BLaER1 (cell line): ENCODE measurements around the gene HDGF.

Experiments
- H3K27ac ChIP-seq: shearing (Covaris generic); formaldehyde crosslinking; 2 replicates; pipeline ENCODE4 v1.8.1; 2022
- H3K27me3 ChIP-seq: shearing (Covaris generic); formaldehyde crosslinking; 2 replicates; pipeline ENCODE4 v1.8.1; 2022
- H3K36me3 ChIP-seq: shearing (Covaris generic); formaldehyde crosslinking; 2 replicates; pipeline ENCODE4 v1.8.1; 2022
- H3K4me1 ChIP-seq: shearing (Covaris generic); formaldehyde crosslinking; 2 replicates; pipeline ENCODE4 v1.8.1; 2022
- H3K4me2 ChIP-seq: shearing (Covaris generic); formaldehyde crosslinking; 2 replicates; pipeline ENCODE4 v1.8.1; 2022
- H3K4me3 ChIP-seq: shearing (Covaris generic); formaldehyde crosslinking; 2 replicates; pipeline ENCODE4 v1.8.1; 2022
- H3K9ac ChIP-seq: shearing (Covaris generic); formaldehyde crosslinking; 2 replicates; pipeline ENCODE4 v1.8.1; 2022
- H3K9me3 ChIP-seq: shearing (Covaris generic); formaldehyde crosslinking; 2 replicates; pipeline ENCODE4 v1.8.1; 2022
- H4K20me1 ChIP-seq: shearing (Covaris generic); formaldehyde crosslinking; 2 replicates; pipeline ENCODE4 v1.8.1; 2022
- Cebpa-rat ChIP-seq: shearing (Covaris generic); IDR thresholded peaks from 2 replicates; pipeline ENCODE4 v1.8.1; 2022

Gene HDGF

GRCh38 chr1:156704166-156704711 is 47.2 kb downstream of the HDGF start:
- H3K4me2 ChIP-seq, result no peak overlapping the region
- H3K9ac ChIP-seq, result no peak overlapping the region

DNA sequence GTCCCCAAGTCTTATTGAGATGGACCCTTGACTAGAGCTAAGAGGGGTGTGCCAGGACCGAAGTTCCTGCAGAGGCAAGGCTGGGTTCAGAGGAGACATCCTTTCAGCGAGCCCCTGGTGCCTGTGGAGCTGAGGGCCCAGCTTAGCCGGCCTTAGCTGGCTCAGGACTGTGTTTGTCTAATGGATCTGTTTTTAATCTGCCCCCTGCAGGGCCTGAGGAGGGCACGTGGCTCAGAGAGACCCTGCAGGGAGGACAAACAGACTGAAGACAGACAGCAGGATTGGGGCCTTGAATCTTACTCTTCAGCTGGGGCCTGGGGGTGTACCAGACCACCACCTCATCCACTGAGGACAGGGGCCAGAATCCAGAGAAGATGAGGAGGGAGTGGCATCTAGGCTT is 47.7 kb downstream of the HDGF start:
- TF ChIP-seq Cebpa-rat, result no peak
- no peaks in the 10 kb centered on the region for H3K36me3 ChIP-seq
- no peaks in the 10 kb centered on the region; the same call in none of the 2 replicates for H4K20me1 ChIP-seq
- peaks cover 36% of the 10 kb centered on the region for H3K4me1 ChIP-seq
- no peak overlapping the region for H3K4me2 ChIP-seq
- H3K27me3 ChIP-seq, result peaks cover 38% of the 10 kb centered on the region
- H3K9ac ChIP-seq, result no peak overlapping the region
- H3K4me3 ChIP-seq, result no peak overlapping the region
- no peaks in the 10 kb centered on the region for H3K9me3 ChIP-seq
- H3K27ac ChIP-seq, result no peak overlapping the region

More at GRCh38 chr1:156704166-156704711, 47.2 kb downstream of the HDGF start:
- Histone ChIP-seq H3K27me3 (peaks cover 38% of the 10 kb centered on the region), H3K9me3 (no peaks in the 10 kb centered on the region), H3K27ac (no peak overlapping the region), H3K4me1 (peaks cover 36% of the 10 kb centered on the region), H3K36me3 (no peaks in the 10 kb centered on the region), H4K20me1 (no peaks in the 10 kb centered on the region; the same call in none of the 2 replicates), H3K4me3 (no peak overlapping the region)
- TF ChIP-seq Cebpa-rat, result no peak

DNA sequence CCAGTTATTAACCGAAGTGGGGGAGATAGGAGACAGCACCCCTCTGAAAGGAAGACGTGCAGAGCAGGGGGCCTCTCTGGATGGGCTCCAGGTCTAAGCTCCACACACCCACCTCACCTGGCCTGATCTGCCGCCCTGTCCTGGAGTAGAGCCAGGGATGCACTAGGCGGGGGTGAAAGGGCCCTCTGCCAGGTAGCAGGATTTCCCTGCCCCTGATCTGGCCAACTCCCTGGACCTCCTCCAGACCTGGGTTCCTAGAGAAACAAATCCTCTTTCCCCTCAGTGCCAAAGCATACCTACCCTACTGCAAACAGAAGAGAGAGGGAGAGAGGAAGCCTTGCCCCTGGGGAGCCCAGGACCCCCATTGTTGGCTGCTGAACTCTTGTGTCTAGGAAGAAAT is 48.1 kb downstream of the HDGF start:
- H3K27ac ChIP-seq, result no peak overlapping the region
- no peak overlapping the region for H3K4me2 ChIP-seq
- H3K4me3 ChIP-seq, result no peak overlapping the region
- H4K20me1 ChIP-seq, result no peaks in the 10 kb centered on the region; the same call in none of the 2 replicates
- no peak for TF ChIP-seq Cebpa-rat
- H3K4me1 ChIP-seq, result peaks cover 36% of the 10 kb centered on the region
- H3K27me3 ChIP-seq, result peaks cover 38% of the 10 kb centered on the region
- no peaks in the 10 kb centered on the region for H3K36me3 ChIP-seq
- no peak overlapping the region for H3K9ac ChIP-seq
- H3K9me3 ChIP-seq, result no peaks in the 10 kb centered on the region

DNA sequence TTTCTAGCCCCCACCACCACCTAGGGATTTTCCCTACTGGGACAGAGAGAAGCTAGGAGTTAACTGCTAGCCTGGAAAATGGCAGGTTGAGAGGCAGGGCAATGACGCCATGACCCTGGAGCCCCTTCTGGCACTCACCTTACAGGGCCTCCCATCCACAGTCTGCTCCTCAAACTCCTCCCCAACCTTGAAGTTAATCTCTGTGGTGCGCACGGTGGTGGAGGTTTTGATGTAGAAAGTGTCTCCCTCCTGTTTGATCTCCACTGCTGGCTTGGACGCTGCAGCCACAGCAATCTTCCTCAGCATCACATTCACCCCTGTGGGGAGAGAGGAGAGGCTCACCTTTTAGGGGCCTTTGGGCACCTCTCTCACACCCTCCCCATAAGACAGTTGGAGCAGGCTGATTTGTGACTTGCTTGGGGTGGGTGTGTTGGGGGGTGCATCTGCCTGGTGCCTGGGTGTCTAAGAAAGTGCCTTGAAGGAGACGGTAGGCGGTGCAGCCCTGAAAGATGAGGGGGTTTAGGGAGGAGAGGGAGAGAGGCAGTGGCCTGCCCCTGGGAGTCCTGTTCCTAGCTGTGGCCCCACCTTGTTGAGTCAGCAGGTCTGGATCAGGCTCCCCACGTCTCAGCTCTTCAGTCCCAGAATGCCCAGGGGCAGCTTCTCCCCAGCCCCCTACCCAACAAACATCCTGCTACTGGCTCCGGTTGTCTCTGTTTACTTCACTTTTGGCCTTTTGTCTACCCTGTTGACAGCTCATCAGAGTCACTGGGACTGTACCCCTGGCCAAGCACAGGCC is 50.5 kb downstream of the HDGF start:
- Histone ChIP-seq H3K36me3 (no peaks in the 10 kb centered on the region), H3K4me1 (peaks cover 34% of the 10 kb centered on the region), H3K27me3 (peaks cover 35% of the 10 kb centered on the region), H3K27ac (no peak overlapping the region), H4K20me1 (no peaks in the 10 kb centered on the region; the same call in none of the 2 replicates), H3K9me3 (no peaks in the 10 kb centered on the region), H3K4me2 (no peak overlapping the region), H3K4me3 (no peak overlapping the region), H3K9ac (no peak overlapping the region)
- no peak for TF ChIP-seq Cebpa-rat

DNA sequence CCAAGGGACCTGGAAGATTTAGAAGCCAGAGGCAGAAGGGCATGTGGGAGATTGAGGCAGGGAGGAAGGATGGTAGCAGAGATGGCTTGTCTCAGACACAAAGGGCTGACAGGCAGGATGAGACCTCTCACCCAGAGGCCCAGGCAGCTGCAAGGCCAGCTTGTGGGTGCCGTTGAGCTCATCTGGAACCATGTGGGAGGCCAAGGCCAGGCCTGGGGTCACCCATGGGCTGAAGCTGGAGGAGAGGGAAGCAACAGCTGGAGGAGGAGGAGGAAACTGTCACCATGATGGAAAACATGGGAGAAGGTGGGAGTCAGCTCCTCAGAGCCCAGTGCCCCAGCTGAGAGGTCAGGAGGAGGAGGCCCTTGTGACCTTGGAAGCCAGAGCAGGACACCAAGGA is 52.5 kb downstream of the HDGF start:
- peaks cover 29% of the 10 kb centered on the region for H3K4me1 ChIP-seq
- peaks cover 16% of the 10 kb centered on the region for H3K27me3 ChIP-seq
- no peaks in the 10 kb centered on the region for H3K9me3 ChIP-seq
- no peak overlapping the region for H3K9ac ChIP-seq
- no peak overlapping the region for H3K4me2 ChIP-seq
- H3K36me3 ChIP-seq, result no peaks in the 10 kb centered on the region
- no peak for TF ChIP-seq Cebpa-rat
- H3K27ac ChIP-seq, result no peak overlapping the region
- H3K4me3 ChIP-seq, result no peak overlapping the region
- H4K20me1 ChIP-seq, result no peaks in the 10 kb centered on the region; the same call in 1 of the 2 replicates

DNA sequence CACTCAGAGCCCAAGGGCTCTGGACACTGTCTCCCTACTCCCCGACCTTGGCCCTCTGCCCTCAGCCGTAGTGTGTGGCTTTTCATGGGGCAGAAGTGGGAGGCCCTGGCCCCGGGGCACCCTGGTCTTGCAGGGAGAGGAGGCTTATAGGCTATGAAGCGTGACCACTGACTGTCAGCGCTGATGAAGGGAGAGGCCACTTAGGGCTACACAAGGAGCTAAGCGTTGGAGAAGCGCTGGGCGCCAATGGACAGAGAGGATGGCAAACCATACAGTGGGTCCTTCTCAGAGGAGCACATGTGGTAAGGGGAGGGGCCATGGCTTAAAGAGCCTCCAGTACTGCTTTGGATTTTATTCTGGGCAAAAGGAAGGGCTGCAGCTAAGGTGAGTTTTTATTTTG is 54.0 kb downstream of the HDGF start:
- Histone ChIP-seq H3K4me2 (peak overlapping the region; percentile 66), H3K27me3 (peaks cover 15% of the 10 kb centered on the region), H3K9ac (peak overlapping the region; percentile 11; the same call in 1 of the 2 replicates), H3K36me3 (no peaks in the 10 kb centered on the region), H4K20me1 (no peaks in the 10 kb centered on the region), H3K9me3 (no peaks in the 10 kb centered on the region), H3K4me3 (no peak overlapping the region), H3K4me1 (peaks cover 44% of the 10 kb centered on the region), H3K27ac (0 out of 2 replicates have a peak overlapping the region, but pooled peaks have one; percentile 18)
- TF ChIP-seq Cebpa-rat, result no peak

GRCh38 chr1:156696755-156697154 is 54.7 kb downstream of the HDGF start:
- no peak for TF ChIP-seq Cebpa-rat
- Histone ChIP-seq H3K27me3 (peaks cover 22% of the 10 kb centered on the region), H3K36me3 (no peaks in the 10 kb centered on the region), H3K9me3 (no peaks in the 10 kb centered on the region), H3K4me2 (peak overlapping the region; percentile 66), H4K20me1 (no peaks in the 10 kb centered on the region), H3K4me1 (peaks cover 51% of the 10 kb centered on the region), H3K9ac (no peak overlapping the region), H3K4me3 (no peak overlapping the region), H3K27ac (no peak overlapping the region)

- H3K4me1 ChIP-seq, result peaks cover 69% of the 10 kb centered on the region
- H3K27me3 ChIP-seq, result peaks cover 43% of the 10 kb centered on the region
- H3K4me2 ChIP-seq, result peak overlapping the region; percentile 78
- H3K36me3 ChIP-seq, result no peaks in the 10 kb centered on the region
- H3K27ac ChIP-seq, result 0 out of 2 replicates have a peak overlapping the region, but pooled peaks have one; percentile 11
- H3K9me3 ChIP-seq, result no peaks in the 10 kb centered on the region
- H3K9ac ChIP-seq, result no peak overlapping the region
- no peak overlapping the region for H3K4me3 ChIP-seq
- no peak for TF ChIP-seq Cebpa-rat
- H4K20me1 ChIP-seq, result no peaks in the 10 kb centered on the region
These were observed 56.8 kb downstream of the HDGF start for GRCh38 chr1:156694690-156694962.

- peaks cover 44% of the 10 kb centered on the region for H3K27me3 ChIP-seq
- no peak overlapping the region for H3K4me3 ChIP-seq
- no peak for TF ChIP-seq Cebpa-rat
- H4K20me1 ChIP-seq, result no peaks in the 10 kb centered on the region
- H3K9me3 ChIP-seq, result no peaks in the 10 kb centered on the region
- H3K9ac ChIP-seq, result no peak overlapping the region
- 0 out of 2 replicates have a peak overlapping the region, but pooled peaks have one; percentile 11 for H3K27ac ChIP-seq
- no peaks in the 10 kb centered on the region for H3K36me3 ChIP-seq
- H3K4me1 ChIP-seq, result peaks cover 75% of the 10 kb centered on the region
- peak overlapping the region; percentile 78 for H3K4me2 ChIP-seq
These were observed 57.4 kb downstream of the HDGF start for GRCh38 chr1:156693848-156694689.
